ENCODE measurements around the gene CCDC57. TPM values are rescaled to one million over a fixed set of nuclear protein-coding genes. Genes with fewer than 3 reads are reported as not detected.

CCDC57 gene
- total and polyA plus RNA-seq, 2 of the 4 experiments (the other 2 are of a cell fraction): 7.3 to 31.3 TPM

DNA sequence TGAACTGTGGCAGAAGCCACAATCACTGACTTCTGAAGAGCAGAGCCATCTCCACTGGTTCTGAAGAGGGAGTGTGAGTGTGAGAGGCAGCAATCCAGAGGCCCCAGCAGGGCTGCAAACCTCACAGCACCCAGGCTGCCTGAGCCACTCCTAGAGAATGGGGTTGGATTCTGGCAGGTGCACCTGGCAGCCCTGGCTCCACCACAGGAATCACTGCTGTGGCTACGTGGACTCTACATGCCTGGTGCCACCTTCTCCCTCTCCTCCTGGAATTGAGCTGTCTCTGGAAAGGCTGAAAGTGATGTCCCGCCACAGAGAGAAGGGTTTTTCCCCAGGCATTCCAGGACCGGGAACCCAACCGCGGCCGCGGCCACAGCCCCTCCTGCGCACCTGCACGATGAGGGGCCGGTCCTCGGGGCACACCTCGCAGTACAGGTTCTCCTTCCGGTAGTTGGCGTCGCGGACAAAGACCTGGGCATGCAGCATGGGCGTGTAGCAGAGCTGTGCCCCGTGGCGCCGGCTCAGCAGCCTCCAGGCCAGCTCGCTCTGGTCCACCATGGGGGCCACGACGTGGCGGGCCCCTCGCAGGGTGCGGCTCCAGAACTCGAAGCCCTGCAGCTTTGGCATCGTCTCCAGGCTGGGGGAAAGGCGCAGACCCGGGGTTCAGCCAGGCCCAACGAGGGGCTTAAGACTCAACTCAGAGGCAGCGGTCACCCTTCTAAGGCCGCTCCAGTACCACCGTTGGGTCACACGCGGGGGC, 148.0 kb downstream of the CCDC57 start:
- peak overlapping the region; percentile 25; the same call in 1 of the 2 replicates for H4K5ac ChIP-seq (ENCODE audit: low read depth, low read length)
- H2BK15ac ChIP-seq (ENCODE audit: low read depth, low read length): no peak overlapping the region
- no peak for ATAC-seq (ENCODE audit: low read depth)
- H3K27me3 ChIP-seq (ENCODE audit: control insufficient read depth, insufficient read depth, low read length): no peaks in the 10 kb centered on the region
- H2AK9ac ChIP-seq (replicated peaks; ENCODE audit: low read depth, low read length, poor library complexity): peak overlapping the region; percentile 98
- no peak overlapping the region; the same call in 1 of the 2 replicates for H3K14ac ChIP-seq (replicated peaks; ENCODE audit: low read depth, low read length)
- no peak overlapping the region for H3K56ac ChIP-seq (ENCODE audit: extremely low read depth, insufficient read depth, low read length)
- H4K8ac ChIP-seq (ENCODE audit: low read depth in 2 of 2, low read length in 2 of 2): peak overlapping the region; percentile 34 to 67
- H3K9me3 ChIP-seq (ENCODE audit: control insufficient read depth, insufficient read depth, low read length): no peaks in the 10 kb centered on the region
- ChIA-PET POLR2A (ENCODE audit: unreplicated experiment) (no interaction called here), CTCF (no interaction called here)
- DNase-seq: no peak
- H3K4me1 ChIP-seq (ENCODE audit: control insufficient read depth, insufficient read depth, low read length): peaks cover 10% of the 10 kb centered on the region
- peak overlapping the region; percentile 88 for H3K4me2 ChIP-seq (ENCODE audit: low read depth, low read length)
- H3K9ac ChIP-seq (ENCODE audit: low read depth, low read length): peak overlapping the region; percentile 76
- peaks cover 5 to 36% of the 10 kb centered on the region in 2 experiments; a peak in 3 of 4 replicates for H3K79me1 ChIP-seq (ENCODE audit: low read depth in 1 of 2, low read length in 2 of 2)
- dilution Hi-C loops (cut with HindIII; ENCODE audit: low sequenced_read_pairs, unreplicated experiment): no loop called here
- peak overlapping the region; percentile 43 for H2AK5ac ChIP-seq (ENCODE audit: low read depth, low read length)
- in situ Hi-C loops (cut with MboI; ENCODE audit: low sequenced_read_pairs): no loop called here
- no peak overlapping the region for H4K91ac ChIP-seq (ENCODE audit: insufficient read depth, low read depth, low read length)
- peak overlapping the region; percentile 57 for H3K4me3 ChIP-seq (ENCODE audit: insufficient read depth, low read depth, low read length)
- intact Hi-C loops (cut with micrococcal nuclease): no loop called here
- H2BK20ac ChIP-seq (ENCODE audit: low read depth, low read length): no peak overlapping the region
- H3K27ac ChIP-seq (ENCODE audit: insufficient read depth, low read length): peak overlapping the region; percentile 51
- H2AFZ ChIP-seq (replicated peaks; ENCODE audit: low read length, poor library complexity): peak overlapping the region; percentile 100
- H3K36me3 ChIP-seq (ENCODE audit: control insufficient read depth, insufficient read depth, low read length): peaks cover 38% of the 10 kb centered on the region
- H2BK5ac ChIP-seq (ENCODE audit: low read depth, low read length, poor library complexity, severe bottlenecking): no peak overlapping the region
- no TSS peak for BruUV-seq (replicated peaks)
- H2BK120ac ChIP-seq (ENCODE audit: low read depth, low read length): no peak overlapping the region
- no peak for TF ChIP-seq CHD1 (IDR thresholded peaks at IDR 0.05; ENCODE audit: low read depth, low read length)
- TF ChIP-seq, protein P1, sequence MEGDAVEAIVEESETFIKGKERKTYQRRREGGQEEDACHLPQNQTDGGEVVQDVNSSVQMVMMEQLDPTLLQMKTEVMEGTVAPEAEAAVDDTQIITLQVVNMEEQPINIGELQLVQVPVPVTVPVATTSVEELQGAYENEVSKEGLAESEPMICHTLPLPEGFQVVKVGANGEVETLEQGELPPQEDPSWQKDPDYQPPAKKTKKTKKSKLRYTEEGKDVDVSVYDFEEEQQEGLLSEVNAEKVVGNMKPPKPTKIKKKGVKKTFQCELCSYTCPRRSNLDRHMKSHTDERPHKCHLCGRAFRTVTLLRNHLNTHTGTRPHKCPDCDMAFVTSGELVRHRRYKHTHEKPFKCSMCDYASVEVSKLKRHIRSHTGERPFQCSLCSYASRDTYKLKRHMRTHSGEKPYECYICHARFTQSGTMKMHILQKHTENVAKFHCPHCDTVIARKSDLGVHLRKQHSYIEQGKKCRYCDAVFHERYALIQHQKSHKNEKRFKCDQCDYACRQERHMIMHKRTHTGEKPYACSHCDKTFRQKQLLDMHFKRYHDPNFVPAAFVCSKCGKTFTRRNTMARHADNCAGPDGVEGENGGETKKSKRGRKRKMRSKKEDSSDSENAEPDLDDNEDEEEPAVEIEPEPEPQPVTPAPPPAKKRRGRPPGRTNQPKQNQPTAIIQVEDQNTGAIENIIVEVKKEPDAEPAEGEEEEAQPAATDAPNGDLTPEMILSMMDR (conservative IDR thresholded peaks at IDR 0.05; ENCODE audit: low read depth, low read length): no peak
- H3K18ac ChIP-seq (ENCODE audit: low read depth, low read length): no peak overlapping the region
- H4K20me1 ChIP-seq (ENCODE audit: insufficient read depth, low read length): peaks cover 3% of the 10 kb centered on the region; the same call in 1 of the 2 replicates
- H3K23ac ChIP-seq (ENCODE audit: low read depth, low read length): no peak overlapping the region; the same call in 1 of the 2 replicates
- no peaks in the 10 kb centered on the region; the same call in 1 of the 2 replicates for H3K9me1 ChIP-seq (ENCODE audit: insufficient read depth, low read length)
- WGBS, 2 experiments (ENCODE audit: extremely low coverage in 2 of 2, insufficient read length in 1 of 2): 44% methylated on average over 30 of the region's 36 CpGs; no CpG with 5 or more reads in 1 of the 2 experiments
- peak overlapping the region; percentile 29 for H3K4ac ChIP-seq (ENCODE audit: low read depth, low read length)

Measured in IMR-90 (cell line).